Fibroblast of peridontal ligament (primary cell): ENCODE results near the gene SLC11A1.

Experiments
- DNase-seq: peaks from one replicate; pipeline ENCODE4 v3.0.0-alpha.2; 2010; ENCODE audit errors: extremely low read depth

The SLC11A1 gene

GRCh38 chr2:218381916-218382366 is at the start of gene SLC11A1:
Gene SLC11A1 (plus strand): TSS chr2:218382273. CDS start chr2:218382369, 96 bp downstream.
- no peak for DNase-seq

- no peak for DNase-seq
Observed at GRCh38 chr2:218332288-218332687, 49.8 kb upstream of the SLC11A1 start.

GRCh38 chr2:218332920-218333645 is 49.0 kb upstream of the SLC11A1 start:
- DNase-seq = no peak

GRCh38 chr2:218334531-218334930 is 47.5 kb upstream of the SLC11A1 start:
- DNase-seq = no peak

GRCh38 chr2:218340656-218341055 is 41.4 kb upstream of the SLC11A1 start:
- no peak for DNase-seq

- DNase-seq = no peak
Observed at GRCh38 chr2:218341381-218341780, 40.7 kb upstream of the SLC11A1 start.

GRCh38 chr2:218342837-218343236 is 39.2 kb upstream of the SLC11A1 start:
- DNase-seq = no peak

- DNase-seq = peak; percentile 39
Observed at GRCh38 chr2:218343591-218343990, 38.5 kb upstream of the SLC11A1 start.

- no peak for DNase-seq
Observed at GRCh38 chr2:218344090-218344754, 37.9 kb upstream of the SLC11A1 start.

GRCh38 chr2:218344755-218345417 is 37.2 kb upstream of the SLC11A1 start:
- DNase-seq = no peak

- no peak for DNase-seq
Observed at GRCh38 chr2:218345491-218346236, 36.4 kb upstream of the SLC11A1 start.

- no peak for DNase-seq
Observed at GRCh38 chr2:218347172-218347571, 34.9 kb upstream of the SLC11A1 start.

GRCh38 chr2:218354045-218354444 is 28.0 kb upstream of the SLC11A1 start:
- DNase-seq = no peak

- no peak for DNase-seq
Observed at GRCh38 chr2:218354850-218355443, 27.1 kb upstream of the SLC11A1 start.

GRCh38 chr2:218357236-218358177 is 24.6 kb upstream of the SLC11A1 start:
- no peak for DNase-seq

GRCh38 chr2:218360453-218360852 is 21.6 kb upstream of the SLC11A1 start:
- DNase-seq = no peak

- no peak for DNase-seq
Observed at GRCh38 chr2:218362606-218363005, 19.5 kb upstream of the SLC11A1 start.

- DNase-seq = no peak
Observed at GRCh38 chr2:218363736-218364135, 18.3 kb upstream of the SLC11A1 start.

GRCh38 chr2:218364196-218364595 is 17.9 kb upstream of the SLC11A1 start:
- no peak for DNase-seq

GRCh38 chr2:218366621-218367414 is 15.3 kb upstream of the SLC11A1 start:
- no peak for DNase-seq
